GM12873 (cell line): ENCODE measurements around the gene CRYBA4.

Source experiments
- CTCF ChIP-seq: IDR thresholded peaks from 2 replicates; pipeline ENCODE4 v1.5.1; 2012; ENCODE audit warnings: low read depth, mild to moderate bottlenecking, moderate library complexity, low read length, control low read depth; ENCODE audit not compliant: insufficient read depth; ENCODE audit errors: missing control alignments

CRYBA4 gene

DNA sequence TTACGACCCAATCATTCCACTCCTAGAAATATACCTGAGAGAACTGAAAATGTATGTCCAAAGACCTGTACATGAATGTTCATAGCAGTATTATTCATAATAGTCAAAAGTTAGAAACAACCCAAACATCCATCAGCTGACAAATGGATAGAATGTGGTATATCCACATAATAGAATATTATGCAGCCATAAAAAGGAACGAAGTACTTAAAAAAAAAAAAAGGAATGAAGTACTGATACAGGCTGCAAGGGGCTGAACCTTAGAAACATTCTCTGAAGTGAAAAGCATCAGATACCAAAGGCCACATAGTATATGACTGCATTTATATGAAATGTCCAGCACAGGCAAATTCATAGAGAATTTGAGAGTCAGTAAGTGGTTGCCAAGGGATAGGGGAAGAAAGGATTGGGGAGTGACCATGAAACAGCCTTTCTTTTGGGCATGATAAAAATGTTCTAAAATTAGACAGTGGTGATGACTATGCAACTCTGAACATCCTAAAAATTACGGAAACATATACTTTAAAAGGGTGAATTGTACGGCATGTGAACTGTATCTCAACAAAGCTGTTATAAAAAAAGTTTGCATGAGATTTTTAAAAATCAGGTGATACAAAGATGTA is 33.7 kb upstream of the CRYBA4 start:
- no peak for TF ChIP-seq CTCF

DNA sequence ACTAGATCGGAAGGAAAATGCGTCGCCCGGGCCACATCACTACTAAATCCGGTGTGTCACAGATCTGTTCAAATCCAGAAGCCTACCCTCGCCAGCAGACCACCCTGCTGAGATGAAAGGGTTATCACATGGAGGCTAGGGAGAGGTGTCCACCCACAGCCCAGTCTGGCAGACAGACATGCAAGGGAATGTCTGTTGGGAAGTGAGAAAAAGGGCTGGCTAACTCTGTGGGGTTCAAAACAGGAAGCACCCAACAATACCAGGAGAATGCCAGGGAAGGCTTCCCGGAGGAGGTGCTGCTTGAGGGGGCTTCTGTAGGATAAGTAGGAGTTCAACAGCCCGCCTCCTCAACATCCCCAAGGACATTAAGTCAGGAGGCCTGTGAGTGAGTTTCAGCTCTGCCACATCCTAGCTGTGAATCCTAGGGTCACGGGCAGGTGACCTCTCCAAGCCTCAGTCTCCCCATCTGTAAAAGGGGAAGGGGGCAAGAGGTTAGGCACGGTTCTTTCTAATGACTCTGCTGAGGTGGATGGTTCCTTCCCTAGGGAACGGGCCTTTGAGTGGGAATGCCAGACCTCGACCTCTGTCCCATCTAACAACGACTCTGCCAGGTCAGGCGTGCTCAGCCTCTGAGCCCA is 32.9 kb upstream of the CRYBA4 start:
- no peak for TF ChIP-seq CTCF

- TF ChIP-seq CTCF, result no peak
These were observed 32.4 kb upstream of the CRYBA4 start for GRCh38 chr22:26589367-26589844.

DNA sequence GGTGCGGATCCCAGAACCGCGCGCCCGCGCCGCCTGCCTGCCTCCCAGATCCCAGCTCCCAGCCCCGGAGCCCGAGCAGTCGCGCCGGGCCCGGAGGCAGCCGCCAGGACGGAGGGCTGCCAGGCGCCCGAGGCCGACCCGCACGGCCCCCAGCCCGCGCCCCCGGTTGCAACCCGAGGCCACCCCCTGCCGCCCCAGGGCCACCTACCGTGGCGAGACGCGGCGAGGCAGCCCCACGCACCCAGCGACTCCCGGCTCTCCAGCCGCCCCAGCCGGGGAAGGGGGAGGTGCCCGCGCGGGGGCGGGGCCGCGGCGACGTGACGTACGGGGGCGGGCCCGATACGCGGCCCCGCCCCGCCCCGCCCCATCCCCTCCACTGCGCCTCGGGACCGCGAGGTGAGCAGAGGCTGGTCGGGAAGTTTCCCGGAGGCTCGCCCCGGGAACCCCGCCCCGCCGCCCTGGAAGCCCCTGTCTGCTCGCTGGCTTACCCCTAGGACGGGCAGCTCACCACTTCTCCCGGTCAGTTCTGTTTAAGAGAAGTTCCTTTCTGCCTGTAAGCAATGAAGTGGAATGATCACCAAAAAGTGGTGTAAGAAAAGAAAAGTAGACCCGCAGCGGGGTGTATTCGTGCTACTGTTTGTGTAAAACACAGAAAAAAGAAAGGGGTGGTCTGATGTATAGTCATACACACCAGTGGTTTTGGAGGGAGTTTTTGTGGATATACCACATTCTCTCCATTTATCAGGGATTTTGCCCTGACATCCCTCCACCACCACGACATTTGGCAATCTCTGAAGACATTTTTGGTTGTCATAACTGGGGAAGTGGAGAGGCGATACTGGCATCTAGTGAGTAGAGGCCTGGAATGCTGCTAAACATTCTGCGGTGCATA is 31.7 kb upstream of the CRYBA4 start, which contains the start of gene TPST2:
Gene TPST2 (minus strand): TSS at position 288 of the 892 bp plus-strand sequence. CDS start 48,502 bp downstream, outside the sequence.
- no peak for TF ChIP-seq CTCF

- no peak for TF ChIP-seq CTCF
These were observed 29.3 kb upstream of the CRYBA4 start for GRCh38 chr22:26592421-26592891.

- no peak for TF ChIP-seq CTCF
These were observed 28.0 kb upstream of the CRYBA4 start for GRCh38 chr22:26593763-26594162.

GRCh38 chr22:26597026-26597425 is 24.7 kb upstream of the CRYBA4 start:
- no peak for TF ChIP-seq CTCF
